AG09319 (cell line): ENCODE results near the gene B4GALT2.

ENCODE experiments used
- DNase-seq: peaks from one replicate; pipeline ENCODE4 v3.0.0-alpha.2; 2010; ENCODE audit warnings: low read depth; ENCODE audit errors: extremely low read depth
- TF ChIP-seq, protein P1 (sequence below): IDR thresholded peaks from 2 replicates; pipeline ENCODE4 v1.5.1; 2011; ENCODE audit warnings: low read depth, mild to moderate bottlenecking, inconsistent platforms, low read length, moderate library complexity

The B4GALT2 gene

DNA sequence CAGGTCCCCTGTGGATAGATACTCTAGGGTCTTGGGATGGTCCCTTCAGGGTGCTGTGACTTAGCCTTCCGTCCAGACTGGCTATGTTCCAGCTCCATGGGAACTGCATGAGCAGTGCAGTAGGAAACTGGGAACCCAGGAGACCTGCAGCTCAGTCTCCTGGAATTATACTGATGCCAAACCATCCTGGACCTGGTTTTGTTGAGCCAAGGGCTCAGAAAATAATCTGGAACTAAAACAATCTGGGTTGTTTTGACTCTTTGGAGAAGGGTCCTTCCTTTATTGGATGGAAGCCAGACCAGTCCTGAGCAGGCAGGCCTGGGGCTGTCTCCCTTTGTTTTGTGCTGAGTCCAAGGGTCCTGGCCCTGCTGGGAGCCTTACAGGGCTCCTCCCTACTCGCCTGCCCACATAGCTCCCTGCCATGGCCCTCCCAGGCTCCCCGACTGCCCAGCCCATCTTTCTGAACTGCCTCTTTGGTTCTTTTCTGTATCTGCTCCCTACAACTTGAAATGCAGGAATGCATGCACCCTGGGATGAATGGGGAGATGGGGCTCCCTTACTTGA is 31.1 kb upstream of the B4GALT2 start:
- TF ChIP-seq, protein P1, sequence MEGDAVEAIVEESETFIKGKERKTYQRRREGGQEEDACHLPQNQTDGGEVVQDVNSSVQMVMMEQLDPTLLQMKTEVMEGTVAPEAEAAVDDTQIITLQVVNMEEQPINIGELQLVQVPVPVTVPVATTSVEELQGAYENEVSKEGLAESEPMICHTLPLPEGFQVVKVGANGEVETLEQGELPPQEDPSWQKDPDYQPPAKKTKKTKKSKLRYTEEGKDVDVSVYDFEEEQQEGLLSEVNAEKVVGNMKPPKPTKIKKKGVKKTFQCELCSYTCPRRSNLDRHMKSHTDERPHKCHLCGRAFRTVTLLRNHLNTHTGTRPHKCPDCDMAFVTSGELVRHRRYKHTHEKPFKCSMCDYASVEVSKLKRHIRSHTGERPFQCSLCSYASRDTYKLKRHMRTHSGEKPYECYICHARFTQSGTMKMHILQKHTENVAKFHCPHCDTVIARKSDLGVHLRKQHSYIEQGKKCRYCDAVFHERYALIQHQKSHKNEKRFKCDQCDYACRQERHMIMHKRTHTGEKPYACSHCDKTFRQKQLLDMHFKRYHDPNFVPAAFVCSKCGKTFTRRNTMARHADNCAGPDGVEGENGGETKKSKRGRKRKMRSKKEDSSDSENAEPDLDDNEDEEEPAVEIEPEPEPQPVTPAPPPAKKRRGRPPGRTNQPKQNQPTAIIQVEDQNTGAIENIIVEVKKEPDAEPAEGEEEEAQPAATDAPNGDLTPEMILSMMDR: no peak
- DNase-seq: no peak

DNA sequence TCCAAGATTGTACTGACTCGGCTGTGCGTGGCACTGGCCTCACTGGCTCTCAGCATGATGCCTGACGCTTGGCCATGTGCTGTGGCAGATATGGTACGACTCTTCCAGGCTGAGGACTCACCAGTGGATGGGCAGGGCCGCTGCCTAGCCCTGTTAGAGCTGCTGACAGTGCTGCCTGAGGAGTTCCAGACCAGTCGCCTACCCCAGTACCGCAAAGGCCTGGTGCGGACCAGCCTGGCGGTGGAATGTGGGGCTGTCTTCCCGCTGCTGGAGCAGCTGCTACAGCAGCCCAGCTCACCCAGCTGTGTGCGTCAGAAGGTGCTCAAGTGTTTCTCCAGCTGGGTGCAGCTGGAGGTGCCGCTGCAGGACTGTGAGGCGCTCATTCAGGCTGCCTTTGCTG is 29.3 kb upstream of the B4GALT2 start:
- TF ChIP-seq, protein P1: no peak
- no peak for DNase-seq

GRCh38 chr1:43951021-43951985 is 27.7 kb upstream of the B4GALT2 start:
- TF ChIP-seq, protein P1: no peak
- DNase-seq: no peak

DNA sequence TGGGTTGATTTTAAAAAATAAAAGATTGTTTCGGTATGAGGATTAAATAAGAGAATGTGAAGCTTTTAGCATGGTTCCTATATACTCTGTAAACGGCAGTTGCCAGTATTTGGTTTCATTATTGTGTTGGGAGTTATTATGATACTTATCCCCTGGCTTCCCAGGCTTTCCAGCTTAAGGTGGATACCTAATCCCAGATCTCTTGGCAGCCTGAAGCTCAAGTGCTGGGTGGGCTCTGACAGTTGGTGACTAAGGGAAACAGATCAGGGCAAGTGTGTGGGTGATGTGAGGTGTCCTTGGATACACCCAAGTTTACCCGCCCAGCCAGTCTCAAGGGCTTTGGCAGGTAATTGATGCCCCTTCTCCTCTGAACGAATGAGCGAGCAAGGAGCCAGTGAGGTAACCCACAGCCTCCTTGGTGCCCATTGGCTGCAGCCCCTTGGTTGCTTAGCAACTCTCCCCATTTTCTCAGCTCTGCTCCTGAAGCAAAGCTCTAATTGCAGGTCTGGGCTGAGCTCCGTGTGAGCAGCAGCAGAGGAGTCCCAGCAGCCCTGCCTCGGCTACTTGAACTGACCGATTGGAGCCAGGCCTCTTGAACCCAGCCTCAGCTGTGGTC is 26.2 kb upstream of the B4GALT2 start:
- DNase-seq: no peak

DNA sequence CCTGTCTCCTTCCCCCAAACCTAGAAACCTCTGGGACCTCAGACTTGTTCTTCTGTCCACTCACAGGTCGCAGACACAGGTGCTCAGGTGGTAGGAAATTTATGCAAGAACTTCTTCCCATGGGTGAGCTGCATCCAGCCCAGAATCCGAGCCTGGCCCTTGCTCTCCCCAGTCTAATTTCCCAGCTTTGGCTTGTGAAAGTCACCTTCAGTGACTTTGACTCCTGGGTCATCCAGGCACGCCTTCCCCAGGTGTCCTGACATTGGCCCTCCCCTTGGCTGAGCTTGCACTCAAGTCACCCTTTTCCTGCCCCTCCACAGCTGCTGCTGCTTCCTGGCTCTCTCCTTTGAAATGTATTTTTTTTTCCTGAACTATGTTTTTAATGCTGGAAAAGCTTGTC is 25.6 kb upstream of the B4GALT2 start:
- TF ChIP-seq, protein P1: no peak
- no peak for DNase-seq

More for the DNA sequence above, 26.2 kb upstream of the B4GALT2 start:
- TF ChIP-seq, protein P1: no peak

- TF ChIP-seq, protein P1: no peak
- no peak for DNase-seq
Measured at GRCh38 chr1:43954036-43954435, 25.0 kb upstream of the B4GALT2 start.

GRCh38 chr1:43956234-43956633 is 22.8 kb upstream of the B4GALT2 start:
- DNase-seq: no peak
- TF ChIP-seq, protein P1: no peak
